OCI-LY1 (cell line): ENCODE results near the gene ZNF462.

ENCODE experiments used
- H2AFZ ChIP-seq: fragments of 200-600 bp; sonication (generic), shearing (Covaris generic); 2 replicates; pipeline ENCODE4 v1.6.0; 2014; ENCODE audit warnings: antibody characterized with exemption, mild to moderate bottlenecking, low read length
- H3F3A ChIP-seq: fragments of 200-600 bp; sonication (generic), shearing (Covaris generic); 2 replicates; pipeline ENCODE4 v1.6.0; 2014; ENCODE audit warnings: mild to moderate bottlenecking, antibody characterized with exemption, low read length, moderate library complexity; ENCODE audit not compliant: insufficient read depth
- H3K27ac ChIP-seq: fragments of 200-600 bp; sonication (generic); 2 replicates; pipeline ENCODE4 v1.5.1; 2014; ENCODE audit warnings: low read length, mixed run types, mild to moderate bottlenecking, low read depth; ENCODE audit not compliant: poor library complexity, severe bottlenecking
- H3K27me3 ChIP-seq: fragments of 200-600 bp; sonication (generic); 2 replicates; pipeline ENCODE4 v1.6.0; 2014; ENCODE audit warnings: antibody characterized with exemption, mild to moderate bottlenecking, low read length, moderate library complexity; ENCODE audit not compliant: insufficient read depth
- H3K36me3 ChIP-seq: fragments of 200-600 bp; sonication (generic); 2 replicates; pipeline ENCODE4 v1.6.1; 2014; ENCODE audit warnings: mild to moderate bottlenecking, antibody characterized with exemption, low read length, moderate library complexity, mixed read lengths; ENCODE audit not compliant: insufficient read depth
- H3K4me1 ChIP-seq: fragments of 200-600 bp; sonication (generic); 2 replicates; pipeline ENCODE4 v1.5.1; 2014; ENCODE audit warnings: mild to moderate bottlenecking, low read length, moderate library complexity; ENCODE audit not compliant: insufficient read depth, severe bottlenecking
- H3K4me2 ChIP-seq: fragments of 200-600 bp; sonication (generic), shearing (Covaris generic); 2 replicates; pipeline ENCODE4 v1.6.1; 2014; ENCODE audit warnings: low read length
- H3K4me3 ChIP-seq: fragments of 200-600 bp; sonication (generic); 2 replicates; pipeline ENCODE4 v1.5.1; 2014; ENCODE audit warnings: low read length, low read depth, mild to moderate bottlenecking, mixed read lengths; ENCODE audit not compliant: poor library complexity, severe bottlenecking
- H3K79me2 ChIP-seq: fragments of 200-600 bp; shearing (Covaris generic); 2 replicates; pipeline ENCODE4 v1.6.1; 2016; ENCODE audit warnings: mixed run types, low read length, mixed read lengths; ENCODE audit not compliant: insufficient read depth
- H3K9ac ChIP-seq: fragments of 200-600 bp; sonication (generic), shearing (Covaris generic); 2 replicates; pipeline ENCODE4 v1.6.1; 2014; ENCODE audit warnings: mild to moderate bottlenecking, low read length, mixed read lengths
- H3K9me2 ChIP-seq: fragments of 200-600 bp; sonication (generic), shearing (Covaris generic); 2 replicates; pipeline ENCODE4 v1.6.1; 2014; ENCODE audit warnings: low read depth, mild to moderate bottlenecking, low read length, mixed read lengths
- H3K9me3 ChIP-seq: fragments of 200-600 bp; shearing (Covaris generic); 2 replicates; pipeline ENCODE4 v1.6.1; 2014; ENCODE audit warnings: low read length, mixed read lengths
- H4K20me1 ChIP-seq: fragments of 200-600 bp; sonication (generic), shearing (Covaris generic); 2 replicates; pipeline ENCODE4 v1.6.0; 2016; ENCODE audit warnings: mild to moderate bottlenecking, low read length; ENCODE audit not compliant: insufficient read depth
- CTCF ChIP-seq: fragments of 200-600 bp; sonication (generic), shearing (Covaris generic); IDR thresholded peaks from 2 replicates; pipeline ENCODE4 v1.5.1; 2017; ENCODE audit warnings: mild to moderate bottlenecking, antibody characterized with exemption, low read length, moderate library complexity, mixed read lengths
- EZH2 ChIP-seq: fragments of 200-600 bp; sonication (generic), shearing (Covaris generic); IDR thresholded peaks from 2 replicates; pipeline ENCODE4 v1.8.0; 2017; ENCODE audit warnings: borderline replicate concordance, mixed run types, mild to moderate bottlenecking, antibody characterized with exemption, low read length, moderate library complexity, mixed read lengths

Gene ZNF462

DNA sequence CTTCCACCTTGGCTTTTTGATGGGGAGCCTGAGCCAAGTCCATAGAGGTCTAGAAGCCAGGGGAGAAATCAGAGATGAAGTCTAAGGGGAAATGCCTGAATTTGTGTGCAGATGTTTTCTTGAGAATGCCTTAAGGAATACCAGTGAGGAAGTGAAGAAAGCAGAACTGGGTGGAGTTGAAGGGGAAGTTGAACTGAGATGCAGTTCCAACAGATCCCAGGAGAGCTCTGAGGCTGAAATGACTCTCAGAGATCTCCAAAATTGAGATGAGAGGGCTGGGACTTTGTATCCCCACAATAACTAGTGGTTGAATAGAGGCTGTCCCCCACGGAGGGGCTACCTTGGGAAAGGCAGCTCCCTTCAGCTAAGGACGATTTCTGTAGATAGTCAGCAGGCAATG, 197.1 kb downstream of the ZNF462 start:
- Histone ChIP-seq H3K4me1 (no peaks in the 10 kb centered on the region), H3K36me3 (no peaks in the 10 kb centered on the region), H3K9me3 (no peaks in the 10 kb centered on the region), H3K9ac (no peak overlapping the region), H3F3A (no peaks in the 10 kb centered on the region), H2AFZ (no peak overlapping the region), H3K79me2 (no peaks in the 10 kb centered on the region), H3K27me3 (no peaks in the 10 kb centered on the region), H3K4me2 (no peak overlapping the region), H3K4me3 (no peak overlapping the region), H4K20me1 (no peaks in the 10 kb centered on the region), H3K9me2 (no peaks in the 10 kb centered on the region), H3K27ac (no peak overlapping the region)
- TF ChIP-seq CTCF (no peak), EZH2 (no peak)
